DOHH2 (cell line): ENCODE data around the gene GPR132.

Experiments
- CTCF ChIP-seq: fragments of 200-600 bp; sonication (generic); IDR thresholded peaks from one replicate; pipeline ENCODE4 v1.5.1; 2014; ENCODE audit warnings: antibody characterized with exemption, mild to moderate bottlenecking, low read depth, low read length; ENCODE audit not compliant: poor library complexity, severe bottlenecking
- EZH2phosphoT487 ChIP-seq: fragments of 200-600 bp; sonication (generic); IDR thresholded peaks from 2 replicates; pipeline ENCODE4 v1.6.1; 2017; ENCODE audit warnings: borderline replicate concordance, mild to moderate bottlenecking, antibody characterized with exemption, low read length, moderate library complexity, mixed read lengths

GRCh38 chr14:105069871-105070759 lies 4.9 kb upstream of the GPR132 start:
- no peak for TF ChIP-seq CTCF
- 0 out of 2 replicates have a peak, but pooled peaks have one; percentile 54 for TF ChIP-seq EZH2phosphoT487
